Epithelial cell of esophagus (primary cell): ENCODE measurements around the gene NEK1.
A peak's percentile ranks its signal among the peaks of the same experiment; 100 is the strongest.

Experiments
- DNase-seq: peaks from one replicate; pipeline ENCODE4 v3.0.0; 2010; ENCODE audit warnings: low read depth
- H3K4me3 ChIP-seq: 2 replicates; pipeline ENCODE4 v1.5.1; 2011; ENCODE audit warnings: mild to moderate bottlenecking, low read length, control low read depth
- CTCF ChIP-seq: IDR thresholded peaks from 2 replicates; pipeline ENCODE4 v1.5.1; 2011; ENCODE audit warnings: low read depth, mild to moderate bottlenecking, low read length, control low read depth, inconsistent platforms; ENCODE audit not compliant: insufficient read depth; ENCODE audit errors: missing control alignments

Gene NEK1

GRCh38 chr4:169644802-169645201, 32.4 kb upstream of the NEK1 start:
- TF ChIP-seq CTCF = no peak
- H3K4me3 ChIP-seq = no peak overlapping the region
- no peak for DNase-seq

GRCh38 chr4:169640261-169640870, 28.0 kb upstream of the NEK1 start:
- H3K4me3 ChIP-seq = no peak overlapping the region
- no peak for DNase-seq
- TF ChIP-seq CTCF = no peak

- TF ChIP-seq CTCF = no peak
- H3K4me3 ChIP-seq = no peak overlapping the region
- peak; percentile 93 for DNase-seq
Observed at GRCh38 chr4:169634975-169635374, 22.6 kb upstream of the NEK1 start.

GRCh38 chr4:169632896-169633295, 20.5 kb upstream of the NEK1 start:
- H3K4me3 ChIP-seq = no peak overlapping the region
- DNase-seq = no peak
- TF ChIP-seq CTCF = no peak

GRCh38 chr4:169630069-169630468, 17.7 kb upstream of the NEK1 start:
- no peak overlapping the region for H3K4me3 ChIP-seq
- DNase-seq = no peak
- no peak for TF ChIP-seq CTCF

- H3K4me3 ChIP-seq = no peak overlapping the region
- peak; percentile 43 for DNase-seq
- no peak for TF ChIP-seq CTCF
Observed at GRCh38 chr4:169628579-169628978, 16.2 kb upstream of the NEK1 start.

GRCh38 chr4:169627307-169627706, 14.9 kb upstream of the NEK1 start:
- no peak for TF ChIP-seq CTCF
- no peak for DNase-seq
- H3K4me3 ChIP-seq = no peak overlapping the region
